ENCODE measurements around the gene SIPA1L3. TPM values are rescaled to one million over a fixed set of nuclear protein-coding genes. Genes with fewer than 3 reads are reported as not detected.

SIPA1L3 gene
- total RNA-seq, 2 experiments from 2014 or later, result 15.5 to 17.7 TPM

GRCh38 chr19:38004186-38004520 lies 97.1 kb downstream of the SIPA1L3 start:
- Mint-ChIP-seq H3K9me3 (no peaks in the 10 kb centered on the region), H3K4me3 (no peak overlapping the region), H3K27ac (no peak overlapping the region), H3K4me1 (ENCODE audit: low read depth) (peaks cover 12% of the 10 kb centered on the region), H3K27me3 (no peaks in the 10 kb centered on the region), H3K36me3 (ENCODE audit: low read depth) (no peaks in the 10 kb centered on the region)
- Histone ChIP-seq H3K27ac (ENCODE audit: low read depth in 1 of 2, low read length in 2 of 2) (no peak overlapping the region), H3K9me3 (ENCODE audit: control insufficient read depth in 1 of 2, insufficient read depth in 1 of 2, low read length in 2 of 2) (no peaks in the 10 kb centered on the region), H3K4me1 (ENCODE audit: insufficient read depth, low read length) (peaks cover 13% of the 10 kb centered on the region), H3K27me3 (ENCODE audit: control insufficient read depth in 1 of 2, insufficient read depth in 2 of 2, low read length in 2 of 2) (no peaks in the 10 kb centered on the region), H3K4me3 (ENCODE audit: low read length) (no peak overlapping the region), H3K36me3 (ENCODE audit: insufficient read depth, low read length) (no peaks in the 10 kb centered on the region)
- no peak for ATAC-seq (ENCODE audit: poor library complexity)
- DNase-seq, result no peak
- TF ChIP-seq, protein P1, sequence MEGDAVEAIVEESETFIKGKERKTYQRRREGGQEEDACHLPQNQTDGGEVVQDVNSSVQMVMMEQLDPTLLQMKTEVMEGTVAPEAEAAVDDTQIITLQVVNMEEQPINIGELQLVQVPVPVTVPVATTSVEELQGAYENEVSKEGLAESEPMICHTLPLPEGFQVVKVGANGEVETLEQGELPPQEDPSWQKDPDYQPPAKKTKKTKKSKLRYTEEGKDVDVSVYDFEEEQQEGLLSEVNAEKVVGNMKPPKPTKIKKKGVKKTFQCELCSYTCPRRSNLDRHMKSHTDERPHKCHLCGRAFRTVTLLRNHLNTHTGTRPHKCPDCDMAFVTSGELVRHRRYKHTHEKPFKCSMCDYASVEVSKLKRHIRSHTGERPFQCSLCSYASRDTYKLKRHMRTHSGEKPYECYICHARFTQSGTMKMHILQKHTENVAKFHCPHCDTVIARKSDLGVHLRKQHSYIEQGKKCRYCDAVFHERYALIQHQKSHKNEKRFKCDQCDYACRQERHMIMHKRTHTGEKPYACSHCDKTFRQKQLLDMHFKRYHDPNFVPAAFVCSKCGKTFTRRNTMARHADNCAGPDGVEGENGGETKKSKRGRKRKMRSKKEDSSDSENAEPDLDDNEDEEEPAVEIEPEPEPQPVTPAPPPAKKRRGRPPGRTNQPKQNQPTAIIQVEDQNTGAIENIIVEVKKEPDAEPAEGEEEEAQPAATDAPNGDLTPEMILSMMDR (IDR thresholded peaks at IDR 0.05), result no peak
- ChIA-PET CTCF (interaction anchor here (0.6 to 1.0 kb wide), 2 partner anchors 12 to 230 kb away, joined by 3 to 5 read pairs; no protein-coding TSS in a partner anchor), POLR2A (interaction anchor here (0.8 to 1.1 kb wide), 2 partner anchors 45 to 1154 kb away, joined by 3 to 8 read pairs; no protein-coding TSS in a partner anchor)
- intact Hi-C loops (cut with DNase I, micrococcal nuclease), result no loop called here

DNA sequence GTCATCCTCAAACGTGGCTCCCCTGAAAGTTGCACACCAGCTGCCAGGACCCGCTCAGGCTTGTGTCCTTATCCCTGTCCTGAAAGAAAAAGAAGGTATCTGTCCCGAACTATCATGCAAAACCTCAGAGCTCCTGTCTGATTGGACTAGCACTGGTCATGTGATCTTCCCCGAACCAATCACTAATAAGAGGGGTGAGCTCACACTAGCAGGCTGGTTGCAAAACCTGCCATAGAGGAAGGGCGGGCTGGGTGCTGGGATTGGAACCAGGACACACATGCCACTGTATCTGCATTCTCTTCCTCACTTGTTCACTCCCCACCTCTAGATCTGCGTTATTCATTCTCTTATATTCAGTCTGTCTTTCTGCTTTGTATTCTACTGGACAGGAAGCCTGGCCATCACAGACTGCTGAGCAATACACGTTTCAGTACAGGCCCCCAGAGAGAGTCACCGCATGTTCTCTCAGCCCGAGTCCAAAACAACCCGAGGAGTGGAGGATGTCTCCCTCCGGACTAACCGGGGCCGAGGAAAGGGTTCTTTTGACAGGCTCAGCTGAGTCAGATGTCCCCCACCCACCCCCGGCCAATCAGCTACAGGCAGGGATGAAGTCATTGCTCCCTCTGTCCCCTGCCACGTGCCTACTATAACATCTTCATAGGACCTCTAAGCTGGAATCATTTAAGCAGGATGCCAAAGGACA lies 97.7 kb downstream of the SIPA1L3 start:
- no peaks in the 10 kb centered on the region for H3K27me3 Mint-ChIP-seq
- CTCF ChIA-PET, result interaction anchor here (1.0 kb wide), 1 partner anchor 13 kb away, joined by 3 read pairs; no protein-coding TSS in a partner anchor
- Histone ChIP-seq H3K27ac (ENCODE audit: low read depth in 1 of 2, low read length in 2 of 2) (no peak overlapping the region), H3K9me3 (ENCODE audit: control insufficient read depth in 1 of 2, insufficient read depth in 1 of 2, low read length in 2 of 2) (no peaks in the 10 kb centered on the region), H3K27me3 (ENCODE audit: control insufficient read depth in 1 of 2, insufficient read depth in 2 of 2, low read length in 2 of 2) (no peaks in the 10 kb centered on the region), H3K4me1 (ENCODE audit: insufficient read depth, low read length) (peaks cover 13% of the 10 kb centered on the region), H3K4me3 (ENCODE audit: low read length) (no peak overlapping the region), H3K36me3 (ENCODE audit: insufficient read depth, low read length) (no peaks in the 10 kb centered on the region)
- intact Hi-C loops (cut with DNase I, micrococcal nuclease), result no loop called here
- ATAC-seq (ENCODE audit: poor library complexity) (no peak), DNase-seq (peak in 3 of 14 experiments; percentile 17 to 53 (median 51))
- H3K36me3 Mint-ChIP-seq (ENCODE audit: low read depth), result no peaks in the 10 kb centered on the region
- no peak overlapping the region for H3K4me3 Mint-ChIP-seq
- H3K27ac Mint-ChIP-seq, result no peak overlapping the region
- H3K9me3 Mint-ChIP-seq, result no peaks in the 10 kb centered on the region
- peaks cover 18% of the 10 kb centered on the region for H3K4me1 Mint-ChIP-seq (ENCODE audit: low read depth)
- TF ChIP-seq, protein P1 (IDR thresholded peaks at IDR 0.05), result no peak
- POLR2A ChIA-PET, result interaction anchor here (0.8 kb wide), 1 partner anchor 1155 kb away, joined by 3 read pairs; no protein-coding TSS in a partner anchor

DNA sequence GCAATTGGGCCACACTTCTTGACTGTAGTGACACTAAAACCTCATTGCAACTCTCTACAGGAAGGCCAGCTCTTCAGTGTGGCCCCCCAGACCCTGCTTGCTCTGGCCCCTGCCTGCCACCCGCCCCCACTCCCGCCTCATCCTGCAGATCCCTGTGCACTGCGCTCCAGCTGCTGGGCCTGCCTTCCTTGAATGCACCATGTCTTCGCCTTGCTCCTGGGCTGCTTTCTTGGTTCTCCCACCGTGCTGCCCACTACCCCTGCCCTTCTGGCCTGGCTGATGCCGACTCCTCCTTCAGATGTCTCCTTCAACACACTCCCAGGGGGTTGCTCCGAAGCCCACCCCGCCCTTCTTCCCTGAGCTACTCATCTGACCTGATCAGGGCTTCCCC lies 98.2 kb downstream of the SIPA1L3 start:
- peaks cover 20% of the 10 kb centered on the region for H3K4me1 Mint-ChIP-seq (ENCODE audit: low read depth)
- H3K27ac Mint-ChIP-seq, result no peak overlapping the region
- CTCF ChIA-PET, result no interaction called here
- no peaks in the 10 kb centered on the region for H3K27me3 Mint-ChIP-seq
- POLR2A ChIA-PET, result no interaction called here
- intact Hi-C loops (cut with DNase I, micrococcal nuclease), result no loop called here
- Histone ChIP-seq H3K27me3 (ENCODE audit: control insufficient read depth in 1 of 2, insufficient read depth in 2 of 2, low read length in 2 of 2) (no peaks in the 10 kb centered on the region), H3K9me3 (ENCODE audit: control insufficient read depth in 1 of 2, insufficient read depth in 1 of 2, low read length in 2 of 2) (no peaks in the 10 kb centered on the region), H3K36me3 (ENCODE audit: insufficient read depth, low read length) (no peaks in the 10 kb centered on the region), H3K4me1 (ENCODE audit: insufficient read depth, low read length) (peaks cover 13% of the 10 kb centered on the region), H3K27ac (ENCODE audit: low read depth in 1 of 2, low read length in 2 of 2) (no peak overlapping the region), H3K4me3 (ENCODE audit: low read length) (no peak overlapping the region)
- DNase-seq (no peak), ATAC-seq (ENCODE audit: poor library complexity) (no peak)
- H3K36me3 Mint-ChIP-seq (ENCODE audit: low read depth), result no peaks in the 10 kb centered on the region
- TF ChIP-seq, protein P1 (IDR thresholded peaks at IDR 0.05), result no peak
- no peak overlapping the region for H3K4me3 Mint-ChIP-seq
- H3K9me3 Mint-ChIP-seq, result no peaks in the 10 kb centered on the region
